RCC 7860 (cell line): Measurements from ENCODE around the gene GPR17.

Source experiments
- DNase-seq: peaks from one replicate; pipeline ENCODE4 v3.0.0-alpha.2; 2015; ENCODE audit warnings: low spot score
- FAIRE-seq: peaks from 2 replicates; lab custom pipeline; 2012; peaks lifted over from hg19 to GRCh38; lab: Jason Lieb, UNC

The GPR17 gene

DNA sequence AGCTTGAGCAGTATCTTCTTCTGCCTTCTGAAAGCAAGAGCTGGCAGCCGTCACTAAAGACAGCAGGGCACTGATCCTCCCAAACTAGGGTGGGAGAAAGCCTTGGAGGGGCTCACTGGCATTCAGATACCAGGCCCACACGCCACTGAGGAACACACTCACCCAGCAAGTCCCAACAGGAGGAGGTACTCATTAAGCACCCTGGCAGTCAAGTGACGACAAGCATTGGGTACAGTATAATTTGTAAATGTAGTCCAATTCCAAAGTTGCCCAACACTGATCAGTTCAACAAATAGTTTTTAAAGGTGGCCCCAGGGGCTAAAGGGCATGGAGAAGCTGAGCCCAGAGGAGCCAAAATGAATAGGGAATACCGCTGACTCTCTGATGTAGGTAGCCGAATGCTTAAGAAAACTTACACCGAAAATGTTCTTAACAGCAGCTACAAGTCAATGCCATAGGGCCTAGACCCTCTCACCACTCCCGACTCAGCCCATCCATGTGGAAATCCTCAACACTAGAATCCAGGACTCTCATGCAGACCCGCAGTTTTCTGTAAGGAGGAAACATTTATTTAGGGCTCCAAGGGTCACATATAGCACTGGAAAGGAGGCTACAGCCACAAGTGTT is 19.4 kb downstream of the GPR17 start:
- FAIRE-seq (no peak), DNase-seq (no peak)

DNA sequence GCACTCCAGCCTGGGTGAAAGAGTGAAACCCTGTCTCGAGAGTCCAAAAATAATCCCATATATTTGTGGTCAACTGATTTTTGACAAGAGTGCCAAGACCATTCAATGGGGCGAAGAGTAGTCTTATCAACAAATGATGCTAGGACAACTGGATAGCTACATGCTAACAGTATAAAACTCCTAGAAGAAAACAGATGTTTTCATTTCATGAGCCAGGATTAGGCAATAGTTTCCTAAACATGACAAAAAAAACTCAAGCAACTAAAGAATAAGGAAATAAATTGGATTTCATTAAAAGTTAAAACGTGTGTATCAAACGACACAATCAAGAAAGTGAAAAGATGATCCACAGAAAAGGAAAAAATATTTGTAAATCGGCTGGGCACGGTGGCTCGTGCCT is 23.1 kb downstream of the GPR17 start:
- FAIRE-seq (no peak), DNase-seq (no peak)

DNA sequence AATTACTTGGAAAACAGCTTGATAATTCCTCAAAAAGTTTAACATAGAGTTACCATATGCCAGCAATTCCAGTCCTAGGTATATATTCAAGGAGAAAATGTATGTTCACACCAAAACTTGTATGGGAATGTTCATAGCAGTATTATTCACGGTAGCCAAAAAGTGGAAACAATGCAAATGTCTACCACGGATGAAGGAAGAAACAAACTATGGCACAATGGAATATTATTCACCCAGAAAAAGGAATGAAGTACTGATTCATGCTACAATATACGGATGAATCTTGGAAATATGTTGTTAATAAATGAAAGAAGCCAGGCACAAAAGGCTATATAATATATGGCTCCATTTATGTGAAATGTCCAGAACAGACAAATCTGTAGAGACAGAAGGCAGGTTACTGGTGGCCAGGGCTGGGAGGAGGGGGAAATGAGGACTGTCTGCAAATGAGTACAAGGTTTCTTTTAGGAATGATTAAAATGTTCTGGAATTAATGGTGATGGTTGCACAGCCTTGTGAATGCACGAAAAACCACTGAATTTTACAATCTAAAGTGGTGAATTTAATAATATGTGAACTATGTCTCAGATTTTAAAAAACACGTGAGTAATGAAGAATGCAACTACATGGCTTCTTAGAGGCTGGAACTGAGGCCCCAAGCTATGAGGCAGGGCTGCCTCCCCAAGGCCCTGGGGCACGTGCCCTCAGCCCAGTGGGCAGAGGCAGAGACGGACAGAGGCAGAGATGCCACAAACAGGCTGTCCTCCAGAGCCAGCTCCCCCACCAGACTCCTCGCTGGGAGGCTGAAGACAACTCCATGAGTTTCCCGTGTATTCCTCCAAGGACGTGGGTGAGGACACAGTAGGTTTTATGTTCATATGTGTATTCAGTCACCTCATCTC is 24.4 kb downstream of the GPR17 start:
- DNase-seq (no peak), FAIRE-seq (no peak)

DNA sequence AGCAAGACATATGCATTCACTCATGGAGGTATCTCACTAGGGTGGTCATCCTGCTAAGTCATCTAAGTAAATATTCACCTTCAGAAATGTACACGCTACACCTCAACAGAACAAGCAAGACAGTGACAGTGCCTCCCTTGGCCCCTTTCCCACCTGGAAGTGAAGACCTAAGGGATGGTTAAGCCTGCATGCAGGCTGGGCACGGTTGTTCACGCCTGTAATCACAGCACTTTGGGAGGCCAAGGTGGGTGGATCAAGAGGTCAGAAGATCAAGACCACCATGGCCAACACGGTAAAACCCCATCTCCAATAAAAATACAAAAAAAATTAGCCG is 25.0 kb downstream of the GPR17 start:
- DNase-seq (no peak), FAIRE-seq (no peak)

DNA sequence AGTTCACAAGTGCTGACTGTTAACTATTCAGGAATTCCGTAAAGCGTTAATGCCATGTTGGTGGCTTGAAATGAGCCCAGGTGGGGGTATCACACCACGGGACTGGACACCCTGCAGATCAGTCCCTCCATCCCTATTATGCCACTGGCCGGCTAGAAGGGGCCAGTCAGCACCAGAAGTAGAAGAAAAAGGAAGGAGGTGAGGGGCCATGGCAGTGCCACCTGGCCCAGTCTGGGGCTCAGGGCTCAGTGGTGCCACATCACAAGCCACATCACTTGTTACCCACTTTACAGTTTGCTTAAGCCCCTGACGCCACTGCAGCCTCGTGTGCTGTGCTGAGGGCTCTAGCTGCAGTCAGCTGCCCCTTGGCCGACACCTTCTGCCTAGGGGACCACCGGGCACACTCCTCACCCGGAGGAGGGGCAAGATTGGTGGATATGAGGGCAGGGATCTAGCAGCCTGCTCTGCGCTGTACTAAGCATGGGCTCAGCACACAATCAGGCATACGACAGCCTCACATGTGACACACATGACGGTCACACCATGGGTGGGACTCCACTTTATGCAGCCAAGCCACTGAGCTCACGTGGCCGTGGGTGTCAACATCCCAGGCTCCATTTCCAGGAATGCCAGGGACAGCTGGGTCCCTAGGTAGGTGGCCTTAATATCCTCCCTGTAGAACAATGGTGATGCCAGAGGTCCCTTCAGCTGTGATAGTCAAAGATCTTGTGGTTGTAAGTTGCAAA is 25.8 kb downstream of the GPR17 start:
- FAIRE-seq: no peak
- no peak for DNase-seq

DNA sequence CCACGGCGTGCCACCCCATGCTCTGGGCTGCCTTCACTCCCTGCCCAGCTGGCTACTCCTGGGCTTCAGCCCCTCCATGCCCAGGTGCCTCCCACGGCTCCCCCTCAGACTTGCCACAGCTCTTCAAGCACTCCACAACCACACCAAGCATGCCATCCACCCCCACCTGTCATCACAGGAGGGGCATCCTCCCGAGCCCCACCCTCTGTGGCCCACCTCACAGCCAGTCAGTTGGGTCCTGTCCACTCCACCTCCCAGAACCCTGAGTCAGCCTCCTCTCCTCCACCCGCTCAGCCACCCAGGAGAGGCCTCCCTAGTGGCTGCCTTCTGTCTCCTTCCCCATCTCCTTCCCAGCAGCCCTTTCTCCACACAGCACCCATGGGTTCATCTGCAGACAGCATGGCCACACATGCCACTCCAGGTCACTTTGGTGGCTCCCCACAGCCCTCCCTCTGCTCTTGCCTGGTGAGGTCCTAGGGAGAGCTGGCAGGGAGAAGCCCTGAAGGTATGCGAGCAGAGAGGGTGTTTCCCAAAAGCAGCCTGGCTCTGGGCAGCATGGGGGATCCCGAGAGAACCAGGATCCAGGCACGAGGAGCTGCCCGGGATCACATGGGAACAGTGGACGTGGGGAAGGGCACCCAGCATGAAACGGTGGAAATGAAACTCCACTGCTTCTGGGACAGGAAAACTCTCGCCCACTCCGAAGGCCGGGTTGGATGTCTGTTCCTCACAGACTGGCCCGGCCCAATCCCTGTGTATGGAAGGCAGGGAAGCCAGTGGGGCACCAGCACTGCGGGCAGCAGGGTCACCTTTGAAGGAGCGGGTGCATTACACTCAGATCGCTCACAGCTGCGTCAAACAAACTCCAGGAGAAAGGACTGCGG is 26.6 kb downstream of the GPR17 start:
- DNase-seq (no peak), FAIRE-seq (no peak)

DNA sequence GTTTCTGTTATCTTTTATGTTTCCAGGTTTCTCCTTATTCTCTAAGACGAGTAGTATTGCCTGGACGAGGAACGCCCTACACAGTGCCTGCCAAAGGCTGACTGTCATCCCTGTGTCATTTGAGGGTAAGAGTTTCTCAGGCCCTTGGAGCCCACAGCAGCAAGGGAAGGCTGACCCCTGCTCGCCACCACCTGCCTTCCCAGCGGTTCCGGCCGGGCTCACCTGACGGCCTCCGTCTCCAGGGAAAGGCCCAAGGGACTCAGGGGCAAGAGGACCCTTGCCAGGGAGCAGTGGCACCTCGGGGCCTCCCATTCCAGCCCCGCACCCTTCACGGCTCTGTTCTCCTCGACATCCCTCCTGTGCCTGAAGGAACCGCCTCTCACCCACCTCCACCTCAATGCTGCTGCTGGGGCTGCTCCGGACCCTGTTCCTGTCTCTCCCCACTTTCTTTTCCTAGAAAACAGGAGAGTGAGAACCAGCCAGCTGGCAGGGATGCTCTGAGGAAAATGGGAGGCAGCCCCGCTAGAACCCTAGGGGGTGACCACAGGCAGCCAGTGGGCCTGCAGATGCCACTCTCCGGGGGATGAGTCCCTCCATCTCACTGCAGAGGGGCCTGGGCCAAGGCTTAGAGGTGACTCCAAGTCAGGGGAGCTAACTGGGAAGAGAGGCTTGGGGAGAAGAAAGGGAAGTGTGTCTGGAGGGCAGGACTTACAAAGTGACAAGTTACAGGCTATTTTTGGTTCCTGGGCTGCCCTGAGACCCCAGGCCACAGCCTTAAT is 27.5 kb downstream of the GPR17 start:
- FAIRE-seq (no peak), DNase-seq (no peak)

DNA sequence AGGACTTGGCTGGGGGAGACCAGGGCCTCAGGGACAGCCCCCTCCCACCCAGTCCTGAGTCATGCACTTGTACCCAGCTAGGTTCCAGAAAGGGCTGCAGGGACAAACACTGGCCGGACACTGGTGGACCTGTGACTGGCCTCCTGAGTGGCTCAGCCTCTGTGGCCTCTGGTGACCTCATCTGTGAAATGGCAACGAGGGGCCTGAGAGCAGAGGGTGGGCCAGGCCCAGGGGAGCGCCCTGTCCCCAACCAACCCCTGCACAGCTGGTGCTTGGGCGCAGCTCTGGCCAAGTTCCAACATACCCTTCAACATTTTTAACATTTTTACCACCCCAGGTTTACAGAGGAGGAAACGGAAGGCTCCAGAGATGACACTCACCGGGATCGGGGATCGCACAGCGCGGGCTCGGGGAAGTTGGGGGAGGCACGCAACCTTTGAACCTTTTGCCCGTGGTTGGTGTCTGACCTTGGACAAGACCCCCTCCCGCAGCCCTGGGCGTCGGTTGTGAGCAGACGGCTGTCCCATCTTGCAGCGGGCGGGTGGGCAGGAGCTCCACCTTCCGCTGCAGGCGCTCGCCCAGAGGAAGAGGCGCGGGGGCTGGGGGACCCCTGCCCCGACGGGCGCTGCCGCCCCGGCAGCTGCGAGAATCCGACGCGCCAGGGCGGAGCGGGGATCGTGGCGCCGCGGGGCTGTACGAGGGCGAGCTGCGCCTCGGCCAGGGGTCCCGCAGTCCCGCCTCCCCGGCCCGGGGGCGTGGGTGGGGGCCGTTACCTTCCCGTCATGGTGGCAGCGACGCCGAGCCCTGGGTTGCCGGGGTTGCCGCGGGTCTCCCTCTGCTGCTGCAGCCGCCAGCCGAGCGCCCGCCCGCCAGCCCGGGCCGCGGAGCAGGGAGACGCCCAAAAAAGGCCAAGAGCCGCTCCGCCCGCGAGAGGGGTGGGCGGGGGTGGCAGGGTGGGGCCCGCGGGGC is 28.6 kb downstream of the GPR17 start:
- DNase-seq: no peak
- FAIRE-seq: no peak

DNA sequence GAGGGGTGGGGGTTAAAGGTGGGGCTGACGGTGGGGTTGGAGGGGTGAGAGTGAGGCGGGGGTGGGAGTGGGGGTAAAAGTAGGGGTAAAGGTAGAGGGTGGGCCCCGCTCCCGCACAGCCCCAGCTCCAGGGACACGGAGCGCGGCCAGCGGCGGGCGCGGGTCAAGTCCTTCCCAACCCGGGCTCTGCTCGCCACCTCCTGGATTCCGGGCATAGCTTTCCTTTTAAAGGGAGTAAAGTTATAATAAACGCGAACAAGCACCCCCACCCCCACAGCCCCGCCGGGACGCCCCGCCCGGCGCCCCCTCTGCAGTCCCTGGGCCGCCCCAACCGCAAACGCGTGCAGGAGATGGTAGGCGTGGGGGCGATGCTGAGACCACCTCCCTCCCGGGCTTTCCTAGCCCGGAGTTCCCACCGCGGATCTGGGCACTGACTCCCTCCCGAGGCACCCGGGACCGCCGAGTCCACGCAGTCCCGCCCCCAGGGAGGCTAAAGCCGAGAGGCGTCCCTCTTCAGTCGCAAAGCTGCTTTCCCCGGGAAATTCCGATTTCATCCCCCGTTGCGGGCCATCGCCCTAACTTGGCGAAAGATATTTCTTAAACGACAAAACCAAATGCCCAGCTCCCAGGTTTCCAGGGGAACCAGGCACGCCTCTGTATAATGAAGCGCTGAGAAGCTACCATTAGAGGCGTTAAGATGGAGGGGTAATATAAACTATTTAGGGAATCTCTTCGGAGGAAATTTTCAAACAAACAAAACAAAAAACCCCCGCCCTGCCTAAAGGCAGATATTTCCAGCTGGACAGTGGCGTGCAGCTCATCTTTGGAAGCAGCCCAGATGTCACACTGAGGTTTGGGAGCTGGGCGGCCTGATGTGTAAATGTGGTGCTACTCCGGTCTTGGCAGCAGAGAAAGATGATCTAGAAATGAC is 29.6 kb downstream of the GPR17 start, which contains the start of gene LIMS2:
Gene LIMS2 (minus strand): TSS at position 200 of the 931 bp plus-strand sequence. CDS start 506 bp downstream, outside the sequence.
- DNase-seq: no peak

DNA sequence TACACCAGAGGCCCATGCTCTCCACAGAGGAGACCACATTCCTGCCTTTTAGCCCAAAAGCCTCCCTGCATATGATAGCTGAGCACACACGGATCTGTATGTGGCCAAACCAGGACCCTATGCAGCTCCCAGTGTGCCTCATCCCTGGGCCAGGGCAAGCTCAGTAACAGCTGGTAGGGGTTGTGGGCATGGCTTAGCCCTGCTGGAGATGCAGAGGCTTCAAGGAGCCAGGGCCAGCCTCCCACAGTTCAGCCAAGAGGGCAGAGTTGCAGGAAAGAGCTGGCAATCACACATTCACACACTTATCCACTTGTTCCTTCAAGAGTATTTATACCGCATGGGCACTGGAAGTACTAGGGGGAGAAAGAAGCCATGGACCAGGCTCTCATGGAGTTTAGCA is 31.0 kb downstream of the GPR17 start:
- FAIRE-seq: no peak
- DNase-seq: no peak

More for the DNA sequence above, 29.6 kb downstream of the GPR17 start, which contains the start of gene LIMS2:
- no peak for FAIRE-seq

DNA sequence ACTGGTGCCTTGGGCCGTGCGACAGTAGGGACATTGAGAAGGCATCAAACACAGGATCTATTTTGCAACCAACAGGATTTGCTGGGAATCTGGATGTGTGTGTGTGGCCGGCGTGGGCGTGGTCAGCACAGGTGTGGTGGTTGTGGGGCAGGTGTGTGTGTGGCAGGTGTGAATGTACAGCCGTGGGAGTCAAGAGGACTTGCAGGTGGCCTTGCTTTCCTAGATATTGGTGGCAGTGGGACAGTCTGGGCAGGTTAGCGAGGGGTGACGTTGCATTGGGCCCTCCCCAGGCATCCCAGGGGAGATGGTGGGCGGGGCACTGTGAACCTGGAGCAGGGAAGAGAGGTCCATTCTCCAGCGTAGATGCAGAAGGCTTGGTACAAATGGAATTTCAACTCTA is 32.6 kb downstream of the GPR17 start:
- DNase-seq (no peak), FAIRE-seq (no peak)

DNA sequence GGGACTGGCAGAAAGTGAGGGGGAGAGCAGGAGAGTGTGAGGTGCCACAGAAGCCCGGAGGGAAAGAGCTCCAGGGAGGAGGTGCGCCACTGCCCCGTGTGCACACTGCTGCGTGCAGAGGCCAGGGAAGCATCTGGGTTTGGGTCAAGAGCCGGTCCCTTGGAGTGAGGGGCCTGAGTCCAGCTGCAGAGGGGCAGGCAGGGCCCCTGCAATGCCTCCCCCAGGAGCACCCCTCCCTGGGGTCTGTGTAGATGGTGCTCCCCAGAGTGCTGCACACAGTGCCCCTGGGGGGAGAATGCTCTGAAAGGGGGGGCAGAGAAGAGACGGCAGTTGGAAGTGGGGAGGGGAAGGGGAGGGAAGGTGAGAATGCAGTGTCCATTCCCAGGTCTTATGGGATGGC is 33.0 kb downstream of the GPR17 start:
- FAIRE-seq (no peak), DNase-seq (no peak)

DNA sequence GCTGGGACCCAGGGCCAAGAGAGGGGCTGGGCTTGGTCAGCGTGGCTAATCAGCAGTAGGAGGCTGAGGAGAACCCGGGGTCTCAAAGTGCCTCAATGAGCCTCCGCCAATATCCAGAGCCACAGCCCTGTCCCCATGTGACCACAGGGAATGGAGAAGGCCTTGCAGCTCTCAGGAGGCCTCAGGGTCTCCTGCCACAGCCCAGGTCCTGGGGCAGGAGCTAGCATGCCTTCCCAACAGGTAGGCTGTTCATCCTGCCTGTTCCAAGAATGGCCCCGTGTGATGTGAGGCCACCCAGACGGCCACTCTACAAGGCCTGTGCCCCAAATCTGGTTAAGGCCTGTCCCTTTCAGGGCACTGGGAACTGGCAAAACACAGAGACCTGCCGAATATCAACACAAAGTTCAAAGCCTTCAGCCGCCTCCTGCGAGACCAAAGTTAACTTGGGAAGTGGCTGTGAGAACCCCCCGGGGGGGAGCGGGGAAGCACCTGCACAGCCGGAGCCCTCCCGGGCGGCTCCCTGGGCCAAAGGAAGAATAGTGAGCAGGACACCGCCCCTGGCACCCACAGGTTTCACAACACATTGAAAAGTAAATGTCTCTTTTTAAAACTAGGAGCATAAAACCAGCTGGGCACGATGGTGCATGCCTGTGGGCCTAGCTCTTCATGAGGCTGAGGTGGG is 33.9 kb downstream of the GPR17 start:
- DNase-seq (no peak), FAIRE-seq (no peak)

DNA sequence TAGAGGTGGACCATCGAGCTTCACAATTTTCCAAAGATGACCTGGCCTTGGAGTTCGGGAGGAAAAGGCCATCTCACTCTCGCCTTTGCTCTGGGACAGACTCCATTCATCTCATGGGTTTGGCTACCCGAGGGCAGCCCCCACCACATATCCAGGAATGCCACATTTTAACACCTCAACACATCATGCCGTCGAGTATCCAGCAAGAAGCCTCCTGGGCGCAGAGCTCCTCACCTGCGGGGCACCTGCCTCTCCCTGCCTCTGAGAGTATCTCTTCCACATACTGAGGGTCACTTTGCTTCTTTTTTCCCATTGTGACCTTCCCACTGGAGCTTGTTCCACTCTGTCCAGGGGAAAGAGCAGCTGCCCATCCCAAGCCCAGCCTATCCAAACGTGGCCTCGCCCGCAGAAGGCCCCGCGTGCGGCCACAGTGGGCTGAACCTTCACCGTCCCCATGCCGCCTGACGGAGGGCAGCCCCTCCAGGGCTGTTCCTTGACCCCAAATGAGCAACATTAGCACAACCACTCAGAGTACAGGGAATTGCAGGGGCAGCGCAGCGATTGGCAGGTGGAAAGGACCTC is 34.8 kb downstream of the GPR17 start:
- FAIRE-seq (no peak), DNase-seq (no peak)

DNA sequence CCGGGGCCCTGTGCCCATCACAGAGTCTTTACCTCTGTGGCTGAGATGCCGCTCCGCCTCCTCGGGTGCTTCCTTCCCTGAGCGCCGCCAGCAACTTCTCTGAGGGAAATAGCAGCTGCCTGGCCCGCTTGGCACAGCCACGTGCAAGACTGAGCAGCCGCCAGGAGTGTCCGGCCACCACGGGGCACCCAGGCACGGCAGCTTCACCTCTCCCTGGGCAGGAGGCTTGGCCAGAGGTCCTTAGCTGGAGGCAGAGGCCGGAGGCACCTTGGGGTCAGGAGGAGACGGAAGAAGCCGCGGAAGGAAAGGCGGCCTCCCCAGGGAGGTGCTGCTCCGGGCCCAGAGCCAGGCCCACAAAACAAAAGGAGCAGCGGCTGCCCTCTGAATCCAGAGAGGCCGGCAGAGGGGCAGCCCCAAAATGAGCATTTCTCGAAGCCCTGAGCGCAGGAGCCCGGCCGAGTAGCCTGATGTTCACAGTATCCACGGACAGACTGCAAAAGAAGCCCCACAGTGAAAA is 35.4 kb downstream of the GPR17 start:
- FAIRE-seq: no peak
- DNase-seq: no peak
